SKM-1 treated with dmso at 0.1 percent for 144 hours (cell line): ENCODE results near the gene MAPK8IP1.

ENCODE experiments used
- DNase-seq: peaks from one replicate; lab custom pipeline; 2025; ENCODE audit not compliant: unreplicated experiment; lab: John Stamatoyannopoulos, UW

MAPK8IP1 gene

GRCh38 chr11:45924036-45924915 is 38.8 kb downstream of the MAPK8IP1 start:
- no peak for DNase-seq

- no peak for DNase-seq
These were observed 39.5 kb downstream of the MAPK8IP1 start for GRCh38 chr11:45924927-45925326.

GRCh38 chr11:45925550-45925949 is 40.1 kb downstream of the MAPK8IP1 start:
- no peak for DNase-seq

GRCh38 chr11:45926001-45926401 is 40.5 kb downstream of the MAPK8IP1 start:
- no peak for DNase-seq

- DNase-seq = no peak
These were observed 41.3 kb downstream of the MAPK8IP1 start for GRCh38 chr11:45926536-45927331.

GRCh38 chr11:45927332-45927683 is 41.9 kb downstream of the MAPK8IP1 start:
- no peak for DNase-seq

DNA sequence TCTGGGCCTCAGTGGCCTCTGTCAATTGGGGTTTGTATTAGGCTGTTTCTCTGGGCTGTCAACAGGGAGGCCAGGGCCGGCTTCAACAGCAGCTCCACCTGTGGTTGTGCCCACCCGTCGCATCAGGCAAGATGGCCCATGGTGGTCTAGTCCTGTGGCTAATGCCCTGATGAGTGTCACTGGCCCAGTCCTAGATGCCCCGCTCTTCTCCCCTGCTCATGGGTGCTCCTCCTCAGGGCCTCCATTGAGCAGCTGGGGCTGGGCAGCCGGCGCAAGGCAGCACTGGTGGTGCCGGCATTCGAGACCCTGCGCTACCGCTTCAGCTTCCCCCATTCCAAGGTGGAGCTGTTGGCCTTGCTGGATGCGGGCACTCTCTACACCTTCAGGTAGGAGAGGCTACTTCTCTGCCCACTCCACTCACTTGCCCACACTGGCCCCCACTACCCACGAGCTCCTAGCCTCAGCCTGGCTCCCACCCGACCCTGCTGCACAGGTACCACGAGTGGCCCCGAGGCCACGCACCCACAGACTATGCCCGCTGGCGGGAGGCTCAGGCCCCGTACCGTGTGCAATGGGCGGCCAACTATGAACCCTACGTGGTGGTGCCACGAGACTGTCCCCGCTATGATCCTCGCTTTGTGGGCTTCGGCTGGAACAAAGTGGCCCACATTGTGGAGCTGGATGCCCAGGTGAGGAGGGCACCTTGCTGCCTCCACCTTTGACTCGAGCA is 42.4 kb downstream of the MAPK8IP1 start:
- DNase-seq = no peak

DNA sequence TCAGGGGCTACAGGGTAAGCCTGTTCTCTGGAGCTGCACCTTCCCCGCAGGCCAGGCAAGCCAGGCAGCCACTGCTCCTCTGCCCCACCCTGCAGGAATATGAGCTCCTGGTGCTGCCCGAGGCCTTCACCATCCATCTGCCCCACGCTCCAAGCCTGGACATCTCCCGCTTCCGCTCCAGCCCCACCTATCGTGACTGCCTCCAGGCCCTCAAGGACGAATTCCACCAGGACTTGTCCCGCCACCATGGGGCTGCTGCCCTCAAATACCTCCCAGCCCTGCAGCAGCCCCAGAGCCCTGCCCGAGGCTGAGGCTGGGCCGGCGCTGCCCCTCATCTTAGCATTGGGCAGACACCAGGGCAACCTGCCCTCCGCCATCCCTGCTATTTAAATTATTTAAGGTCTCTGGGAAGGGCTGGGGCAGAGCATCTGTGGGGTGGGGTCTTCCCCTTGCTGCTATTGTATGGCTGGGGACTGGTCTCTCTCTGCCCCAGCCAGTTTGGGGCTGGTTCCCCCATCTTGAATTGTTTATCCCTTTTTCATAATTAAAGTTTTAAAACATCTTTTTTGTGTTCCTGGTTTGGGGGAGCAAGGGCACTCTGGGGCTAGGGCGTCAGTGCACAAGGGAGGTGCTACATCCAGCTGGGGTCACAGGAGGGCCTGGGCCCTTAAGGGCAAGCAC is 43.2 kb downstream of the MAPK8IP1 start:
- no peak for DNase-seq

DNA sequence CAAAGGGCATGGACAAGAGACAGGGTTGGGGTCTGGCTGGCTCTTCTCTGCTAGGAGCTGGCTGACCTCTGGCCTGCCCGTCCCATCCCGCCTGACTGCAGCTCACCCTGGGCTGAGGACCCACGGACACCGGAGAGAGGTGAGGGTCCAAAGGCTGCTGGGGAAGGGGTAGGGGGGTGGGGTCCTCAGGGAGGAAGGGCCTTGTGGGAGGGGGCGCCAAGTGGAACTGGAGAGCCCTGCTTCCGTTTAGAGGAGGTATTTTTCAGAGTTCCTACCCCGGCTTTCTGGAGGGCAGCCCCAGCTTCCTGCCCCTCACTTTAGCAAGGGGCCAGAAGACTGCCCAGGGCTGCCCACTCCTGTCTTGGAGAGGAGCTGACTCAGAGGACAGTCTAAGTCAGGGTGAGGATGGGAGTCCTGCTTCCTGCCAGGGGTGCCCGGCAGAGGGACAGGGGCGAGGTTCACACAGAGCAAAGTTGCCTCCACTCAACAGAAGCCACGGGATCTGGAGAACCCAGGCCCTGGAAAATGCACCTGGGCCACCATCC is 44.1 kb downstream of the MAPK8IP1 start:
- no peak for DNase-seq

- DNase-seq = no peak
These were observed 44.8 kb downstream of the MAPK8IP1 start for GRCh38 chr11:45930031-45930794.

GRCh38 chr11:45930951-45931570 is 45.6 kb downstream of the MAPK8IP1 start:
- DNase-seq = no peak

DNA sequence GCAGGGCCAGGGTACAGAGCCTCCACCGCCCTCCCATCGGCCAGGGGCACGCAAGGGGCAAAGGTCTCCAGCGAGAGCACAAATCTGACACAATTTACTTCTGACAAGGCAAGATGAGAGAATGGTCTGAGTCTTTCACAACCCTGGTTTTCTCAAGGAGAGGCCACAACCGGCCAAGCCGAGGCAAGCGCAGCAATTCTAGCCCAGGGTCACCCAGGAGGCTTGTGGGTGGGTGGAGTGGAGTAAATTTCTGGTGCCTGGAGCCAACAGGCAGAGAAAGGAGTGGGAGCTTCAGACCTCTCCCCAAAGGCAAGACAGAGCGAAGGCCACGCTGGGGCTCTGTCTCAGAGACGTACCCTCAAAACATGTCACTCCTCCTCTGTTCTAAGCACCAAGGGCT is 46.3 kb downstream of the MAPK8IP1 start:
- DNase-seq = no peak

DNA sequence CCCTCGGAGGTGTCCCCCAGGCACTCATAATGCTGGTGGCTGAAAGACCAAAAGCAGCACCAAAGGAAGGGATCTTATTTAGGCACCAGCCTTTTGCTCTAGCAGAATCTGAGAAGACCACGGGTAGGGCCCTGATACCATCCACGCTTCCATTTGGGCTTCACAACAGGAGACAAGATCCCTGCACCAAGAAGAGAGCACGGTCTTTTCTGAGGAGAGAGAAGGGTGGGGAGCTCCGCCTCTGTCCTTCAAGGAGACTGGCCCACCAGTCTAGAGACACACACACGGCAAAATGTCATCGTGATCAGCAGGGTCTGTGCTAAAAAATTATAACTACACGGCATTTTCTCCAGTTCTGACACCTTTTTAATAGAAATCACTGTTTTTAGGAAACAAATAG is 46.8 kb downstream of the MAPK8IP1 start:
- DNase-seq = no peak

DNA sequence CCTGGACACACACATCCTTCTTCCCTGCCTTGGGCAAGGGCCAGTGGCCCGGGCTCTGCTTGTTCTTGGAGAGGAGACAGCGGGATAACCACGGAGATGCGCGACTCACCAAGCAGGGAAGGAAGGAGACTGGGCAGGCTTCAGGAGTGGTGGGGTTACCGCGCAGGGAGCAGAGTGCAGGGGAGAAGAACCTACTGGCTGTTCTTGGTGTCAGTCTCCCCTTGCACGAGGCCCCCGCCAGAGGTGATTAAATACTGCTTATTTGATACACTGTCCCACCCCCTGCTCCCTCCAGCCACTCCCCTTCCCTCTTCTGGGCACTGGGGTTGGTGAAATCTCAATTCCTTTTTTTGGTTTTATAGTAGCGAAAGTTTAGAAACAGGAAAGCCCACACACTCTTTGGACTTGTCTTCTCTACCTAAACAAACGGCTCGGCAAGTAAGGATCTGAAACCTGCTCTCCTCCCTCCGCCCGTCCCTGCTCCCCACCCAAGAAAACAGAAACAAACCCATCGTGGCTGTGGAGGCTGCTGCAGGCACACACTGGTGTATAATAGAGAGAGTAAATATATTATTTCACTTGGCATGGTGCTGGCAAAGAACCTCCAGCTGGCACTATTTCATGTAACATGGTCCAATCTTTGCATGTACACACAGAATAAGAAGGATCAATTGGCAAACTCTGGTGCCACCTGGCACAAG is 47.8 kb downstream of the MAPK8IP1 start:
- no peak for DNase-seq

DNA sequence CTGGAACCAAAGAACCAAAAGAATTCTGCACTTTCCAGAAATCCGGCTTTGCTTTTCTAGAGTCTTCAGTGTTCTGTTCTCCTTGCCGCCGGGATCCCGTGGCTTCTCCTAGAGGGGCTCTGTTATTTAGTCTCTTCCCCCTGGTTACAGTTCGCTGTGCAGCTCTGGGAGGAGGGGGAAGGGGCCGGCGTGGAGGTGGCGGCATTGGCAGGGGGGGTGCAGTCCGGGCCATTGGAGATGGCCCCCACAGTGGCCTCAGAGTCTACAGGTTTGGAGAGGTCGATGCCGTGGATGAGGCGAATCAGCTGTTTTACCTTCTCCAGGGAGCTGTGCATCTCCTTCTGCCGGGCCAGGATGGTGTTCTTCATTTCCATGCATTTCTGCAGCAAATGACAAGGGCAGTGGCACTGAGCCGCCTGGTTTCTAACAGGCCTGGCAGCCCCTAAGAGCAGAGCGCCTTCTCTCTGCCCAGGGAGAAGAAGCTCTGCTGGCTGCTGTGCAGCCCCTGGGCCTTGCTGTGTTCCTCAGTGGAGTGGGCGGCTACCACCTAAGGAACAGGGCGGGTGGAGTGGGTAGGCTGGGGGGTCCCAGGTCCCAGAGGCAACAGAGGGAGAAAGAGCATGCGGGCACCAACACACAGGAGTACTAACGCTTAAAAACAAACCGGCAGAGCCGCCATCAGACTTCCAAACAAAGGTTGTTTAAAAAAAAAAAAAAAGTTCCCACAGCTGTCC is 48.6 kb downstream of the MAPK8IP1 start:
- DNase-seq = no peak

DNA sequence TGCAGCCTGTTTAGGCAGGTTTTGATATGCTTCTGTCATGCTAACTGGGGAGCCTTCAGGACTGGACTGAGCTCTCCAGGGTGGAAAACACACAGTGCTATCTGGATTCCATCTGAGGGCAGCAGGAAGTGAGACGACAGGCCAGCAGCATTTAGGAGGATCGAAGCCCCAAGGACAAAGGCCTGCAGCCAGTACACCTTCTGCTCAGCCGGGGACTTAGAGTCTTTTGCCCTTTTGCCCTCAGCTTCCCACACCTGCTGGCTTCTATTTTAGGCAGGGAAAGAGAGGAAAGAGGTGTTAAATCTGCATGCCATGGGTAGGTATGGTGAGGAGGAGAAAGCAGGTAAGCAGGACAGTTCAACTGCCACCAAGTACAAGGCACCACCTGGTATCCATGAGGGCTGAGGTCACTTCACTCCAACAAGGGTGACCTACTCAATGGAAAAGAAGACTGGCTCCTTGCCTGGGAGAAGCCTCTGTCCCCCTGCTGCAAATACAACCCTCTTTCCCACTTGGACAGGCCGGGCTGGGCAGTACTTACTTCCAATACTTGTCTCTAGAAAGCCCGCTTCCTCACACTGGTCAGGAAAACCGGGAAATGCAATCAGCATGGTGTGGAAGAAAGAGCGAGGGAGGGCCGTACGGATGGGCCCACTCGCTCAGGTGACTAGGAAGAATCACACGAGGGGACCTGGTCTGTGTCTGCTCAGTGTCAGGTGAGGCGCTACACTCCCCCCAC is 49.3 kb downstream of the MAPK8IP1 start:
- no peak for DNase-seq

DNA sequence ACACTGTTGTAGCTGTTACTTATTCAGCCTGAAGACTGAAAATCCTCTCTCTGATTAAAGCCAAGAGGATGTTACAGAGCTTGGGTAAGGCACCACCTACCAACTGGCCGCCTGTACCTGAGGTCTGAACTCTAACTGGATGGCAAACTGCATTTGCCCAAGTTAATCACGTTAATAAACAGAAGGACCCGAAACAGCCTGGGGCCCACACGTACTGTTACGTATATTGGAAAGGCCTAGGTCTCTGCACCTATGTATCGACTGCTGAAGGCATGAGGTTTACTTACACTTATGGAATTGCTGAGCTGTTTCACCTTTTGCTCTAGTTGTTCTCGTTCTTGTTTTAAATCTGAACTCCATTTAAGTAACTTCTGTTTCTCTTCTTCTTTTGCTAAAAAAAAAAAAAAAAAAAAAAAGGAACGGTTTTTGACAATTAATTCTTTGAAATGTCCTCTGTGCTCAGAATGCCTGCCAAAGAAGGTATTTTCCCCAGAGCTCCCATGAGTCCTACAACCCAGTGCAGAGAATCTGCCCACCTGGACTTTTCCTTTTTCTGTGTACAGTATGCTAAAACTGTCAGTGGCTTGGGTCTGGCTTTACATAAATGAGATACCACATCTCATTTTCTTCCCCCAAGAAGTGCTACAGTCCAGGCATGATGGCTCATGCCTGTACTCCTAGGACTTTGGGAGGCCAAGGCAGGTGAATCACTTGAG is 50.1 kb downstream of the MAPK8IP1 start:
- DNase-seq = no peak
